Fibroblast of villous mesenchyme (primary cell): ENCODE measurements around the gene CHKB. TPM values are rescaled to one million over a fixed set of nuclear protein-coding genes. Genes with fewer than 3 reads are reported as not detected.
"Not testable (repeated sequence)": the region's sequence is repeated elsewhere in the genome, so short reads cannot be mapped to it uniquely, and the experiment has no call there.

Source experiments
- DNase-seq: peaks from one replicate; pipeline ENCODE4 v3.0.0-alpha.2; 2010; ENCODE audit warnings: low read depth
- H3K4me3 ChIP-seq: 2 replicates; pipeline ENCODE4 v1.5.1; 2011; ENCODE audit warnings: low read depth, mild to moderate bottlenecking, low read length
- total RNA-seq: library from RNA; depleted of rRNA; stranded (reverse); fragments of >200 nt; gene quantifications from 2 replicates; pipeline ENCODE4 v1.2.3, GENCODE V29; 2012
- TF ChIP-seq, protein P1 (sequence below): IDR thresholded peaks from 2 replicates; pipeline ENCODE4 v1.5.1; 2012; ENCODE audit warnings: low read depth, mild to moderate bottlenecking, low read length; ENCODE audit not compliant: insufficient read depth

The CHKB gene
- total RNA-seq, 1 donor, result 18.1 TPM

DNA sequence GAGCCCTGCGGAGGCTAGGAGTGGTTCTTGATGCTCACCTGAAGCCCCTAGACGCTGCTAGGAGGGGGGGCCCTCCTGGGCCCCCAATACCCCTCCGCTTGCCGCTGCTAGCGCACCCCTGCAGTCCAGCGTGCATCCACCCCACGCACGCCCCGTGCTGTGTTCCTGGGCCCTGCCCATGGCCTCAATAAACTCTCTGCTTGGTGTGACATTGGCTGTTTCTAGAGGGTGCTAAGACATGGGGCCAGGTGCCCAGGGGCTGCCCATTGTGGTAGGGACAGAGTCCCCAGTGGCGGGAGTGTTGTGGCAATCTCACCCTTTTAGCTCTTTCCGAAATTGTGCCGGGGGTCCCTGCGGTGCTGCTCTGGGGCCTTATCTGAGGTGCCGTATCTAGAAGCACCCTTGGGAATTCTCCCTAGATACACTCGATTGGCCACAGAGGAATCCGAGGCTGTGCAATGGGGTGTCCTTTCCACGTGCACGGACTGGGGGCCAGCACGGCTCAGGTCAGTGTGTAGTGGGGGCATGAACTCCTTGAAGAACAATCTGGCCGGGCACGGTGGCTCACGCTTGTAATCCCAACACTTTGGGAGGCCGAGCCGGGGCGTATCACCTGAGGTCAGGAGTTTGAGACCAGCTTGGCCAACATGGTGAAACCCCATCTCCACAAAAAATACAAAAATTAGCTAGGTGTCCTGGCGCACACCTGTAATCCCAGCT lies 28.9 kb upstream of the CHKB start:
- H3K4me3 ChIP-seq, result no peak overlapping the region
- DNase-seq, result no peak
- TF ChIP-seq, protein P1, sequence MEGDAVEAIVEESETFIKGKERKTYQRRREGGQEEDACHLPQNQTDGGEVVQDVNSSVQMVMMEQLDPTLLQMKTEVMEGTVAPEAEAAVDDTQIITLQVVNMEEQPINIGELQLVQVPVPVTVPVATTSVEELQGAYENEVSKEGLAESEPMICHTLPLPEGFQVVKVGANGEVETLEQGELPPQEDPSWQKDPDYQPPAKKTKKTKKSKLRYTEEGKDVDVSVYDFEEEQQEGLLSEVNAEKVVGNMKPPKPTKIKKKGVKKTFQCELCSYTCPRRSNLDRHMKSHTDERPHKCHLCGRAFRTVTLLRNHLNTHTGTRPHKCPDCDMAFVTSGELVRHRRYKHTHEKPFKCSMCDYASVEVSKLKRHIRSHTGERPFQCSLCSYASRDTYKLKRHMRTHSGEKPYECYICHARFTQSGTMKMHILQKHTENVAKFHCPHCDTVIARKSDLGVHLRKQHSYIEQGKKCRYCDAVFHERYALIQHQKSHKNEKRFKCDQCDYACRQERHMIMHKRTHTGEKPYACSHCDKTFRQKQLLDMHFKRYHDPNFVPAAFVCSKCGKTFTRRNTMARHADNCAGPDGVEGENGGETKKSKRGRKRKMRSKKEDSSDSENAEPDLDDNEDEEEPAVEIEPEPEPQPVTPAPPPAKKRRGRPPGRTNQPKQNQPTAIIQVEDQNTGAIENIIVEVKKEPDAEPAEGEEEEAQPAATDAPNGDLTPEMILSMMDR, result no peak

DNA sequence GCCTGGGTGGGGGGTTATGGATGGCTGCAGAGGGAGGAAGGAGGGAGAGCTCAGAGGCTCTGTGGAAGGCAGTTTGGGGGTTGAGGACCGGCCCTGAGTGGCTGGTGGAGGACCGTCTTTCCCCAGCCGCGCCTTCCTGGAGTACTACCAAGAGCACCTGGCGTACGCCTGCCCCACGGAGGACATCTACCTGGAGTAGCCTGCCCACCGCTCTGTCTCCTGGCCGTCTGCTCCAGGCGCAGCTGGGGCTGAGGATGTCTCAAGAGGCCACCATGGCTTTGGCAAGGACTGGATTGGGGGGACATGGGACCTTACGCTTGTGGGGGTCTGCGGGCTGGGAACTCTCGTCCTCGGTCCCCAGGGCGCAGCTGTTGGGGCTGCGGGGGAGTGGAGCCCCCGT lies 27.9 kb upstream of the CHKB start:
- TF ChIP-seq, protein P1, result no peak
- no peak for DNase-seq
- H3K4me3 ChIP-seq, result no peak overlapping the region

DNA sequence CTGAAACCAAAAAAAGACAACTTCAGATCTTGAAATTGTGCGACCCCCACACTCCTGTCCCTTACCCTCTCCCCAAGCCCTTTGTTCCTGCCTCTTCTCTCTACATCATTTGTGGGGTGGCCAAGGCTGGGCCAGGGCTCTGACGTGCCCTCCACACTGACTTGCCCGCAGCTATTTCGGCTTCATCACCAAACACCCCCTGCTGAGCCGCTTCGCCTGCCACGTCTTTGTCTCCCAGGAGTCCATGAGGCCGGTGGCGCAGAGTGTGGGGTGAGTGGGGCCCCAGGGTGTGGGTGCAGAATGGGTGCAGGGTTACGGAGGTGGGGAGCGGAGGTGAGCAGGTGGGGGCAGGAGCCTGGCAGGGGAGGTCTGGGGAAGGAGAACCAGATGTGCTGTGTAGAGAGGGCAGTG lies 27.4 kb upstream of the CHKB start:
- TF ChIP-seq, protein P1, result no peak
- no peak overlapping the region for H3K4me3 ChIP-seq
- no peak for DNase-seq

DNA sequence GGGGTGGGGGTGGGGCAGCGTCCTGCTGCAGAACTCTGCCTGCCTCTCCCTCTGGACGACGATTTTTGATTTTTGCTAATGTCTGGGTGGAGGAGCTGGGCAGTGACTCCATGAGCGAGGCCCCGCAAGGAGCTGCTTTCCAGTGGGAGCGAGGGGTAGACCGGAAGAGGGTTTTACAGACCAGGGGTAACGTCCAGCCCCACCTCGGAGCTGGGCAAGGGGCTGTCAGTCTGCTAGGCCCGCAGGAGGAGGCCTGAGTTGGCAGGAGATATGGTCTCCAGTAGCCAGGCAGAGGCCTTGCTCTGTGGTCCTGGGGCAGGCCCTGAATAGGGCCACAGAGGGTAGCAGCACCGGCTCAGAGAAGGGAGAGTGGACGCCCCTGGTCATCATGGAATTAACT lies 26.9 kb upstream of the CHKB start:
- TF ChIP-seq, protein P1, result no peak
- H3K4me3 ChIP-seq, result no peak overlapping the region
- DNase-seq, result no peak

DNA sequence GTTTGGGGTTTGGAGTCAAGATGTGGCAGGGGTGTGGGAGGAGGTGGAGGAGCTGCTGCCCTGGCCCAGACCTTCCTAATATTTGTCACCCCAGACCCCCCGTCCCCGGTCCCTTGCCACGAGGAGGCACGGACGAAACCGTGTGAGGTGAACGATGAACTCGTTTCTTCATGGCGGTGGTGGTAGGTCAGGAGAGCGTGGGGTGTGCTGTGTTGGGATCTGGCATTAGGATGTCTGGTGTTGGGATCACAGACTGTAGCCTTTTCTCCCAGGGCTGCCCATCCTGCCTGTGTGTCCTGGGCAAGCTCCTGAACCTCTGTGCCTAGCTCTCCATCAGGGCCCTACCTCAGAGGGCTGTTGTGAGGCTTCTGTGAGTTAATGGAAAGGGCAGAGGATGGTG lies 26.3 kb upstream of the CHKB start:
- no peak overlapping the region for H3K4me3 ChIP-seq
- TF ChIP-seq, protein P1, result no peak
- DNase-seq, result no peak

DNA sequence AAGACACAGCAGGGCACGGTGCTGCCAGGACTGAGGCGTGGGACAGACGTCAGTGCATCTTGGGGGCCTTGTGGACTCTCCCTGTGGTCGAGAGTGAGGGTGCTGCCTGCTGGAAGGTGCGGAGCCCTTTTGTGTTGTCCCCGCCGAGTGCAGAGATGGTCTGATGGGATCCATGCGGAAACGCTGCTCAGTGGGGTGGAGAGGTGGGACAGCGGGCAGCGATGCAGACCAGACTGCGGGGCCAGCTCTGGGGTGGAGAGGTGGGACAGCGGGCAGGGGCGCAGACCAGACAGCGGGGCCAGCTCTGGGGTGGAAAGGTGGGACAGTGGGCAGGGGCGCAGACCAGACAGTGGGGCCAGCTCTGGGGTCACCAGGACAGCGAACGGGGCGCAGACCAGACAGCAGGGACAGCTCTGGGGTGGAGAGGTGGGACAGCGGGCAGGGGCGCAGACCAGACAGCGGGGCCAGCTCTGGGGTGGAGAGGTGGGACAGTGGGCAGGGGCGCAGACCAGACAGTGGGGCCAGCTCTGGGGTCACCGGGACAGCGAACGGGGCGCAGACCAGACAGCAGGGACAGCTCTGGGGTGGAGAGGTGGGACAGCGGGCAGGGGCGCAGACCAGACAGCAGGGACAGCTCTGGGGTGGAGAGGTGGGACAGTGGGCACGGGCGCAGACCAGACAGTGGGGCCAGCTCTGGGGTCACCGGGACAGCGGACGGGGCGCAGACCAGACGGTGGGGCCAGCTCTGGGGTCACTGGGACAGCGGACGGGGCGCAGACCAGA lies 25.6 kb upstream of the CHKB start:
- DNase-seq, H3K4me3 ChIP-seq: not testable (repeated sequence)

DNA sequence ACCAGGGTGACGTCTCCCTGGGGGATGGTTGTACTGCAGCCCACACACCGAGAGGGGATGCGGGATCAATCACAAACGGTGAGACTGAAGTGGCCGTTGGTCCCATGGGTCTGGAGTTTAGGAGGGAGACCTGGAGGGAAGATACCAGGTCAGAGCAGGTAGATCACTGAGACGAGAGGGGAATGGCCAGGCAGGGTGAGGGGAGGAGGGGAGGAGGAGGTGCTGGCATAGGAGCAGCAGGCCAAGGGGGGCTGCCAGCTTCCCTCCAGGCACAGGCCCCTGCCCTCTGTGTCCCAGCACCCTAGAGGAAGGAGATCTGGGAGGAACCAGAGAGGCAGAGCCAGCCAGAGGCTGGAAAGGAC lies 25.0 kb upstream of the CHKB start:
- no peak overlapping the region for H3K4me3 ChIP-seq
- TF ChIP-seq, protein P1, result no peak
- no peak for DNase-seq
